Ovary (tissue), 9 donors: Measurements from ENCODE around the gene MAP4K2. TPM values are rescaled to one million over a fixed set of nuclear protein-coding genes. Genes with fewer than 3 reads are reported as not detected.
A peak's percentile ranks its signal among the peaks of the same experiment; 100 is the strongest.

Experiments
- DNase-seq, 5 donors: peaks; one replicate each; pipeline ENCODE4 v3.0.0-alpha.2; 2019 to 2020
- H3K27ac ChIP-seq, 2 donors: fragments of 200-600 bp; one replicate each; pipeline versions ENCODE4 v1.5.1 to v1.8.0; 2019 to 2022
- H3K27me3 ChIP-seq: fragments of 200-600 bp; one replicate; pipeline ENCODE4 v1.8.0; 2022
- H3K36me3 ChIP-seq: fragments of 200-600 bp; sonication (generic); one replicate; pipeline ENCODE4 v1.5.1; 2019
- H3K4me1 ChIP-seq: one replicate; pipeline ENCODE4 v1.8.1; 2013; ENCODE audit warnings: mild to moderate bottlenecking, moderate library complexity; ENCODE audit not compliant: insufficient read depth
- H3K4me3 ChIP-seq: fragments of 200-600 bp; sonication (generic); one replicate; pipeline ENCODE4 v1.5.1; 2017
- H3K9me3 ChIP-seq, 2 donors: fragments of 200-600 bp in 1 of 2; sonication (generic) in 1 of 2; one replicate each; pipeline versions ENCODE4 v1.5.1 to v1.8.1; 2013 to 2019; ENCODE audit warnings: mild to moderate bottlenecking in 1 of 2, moderate library complexity in 1 of 2
- CTCF ChIP-seq, 3 donors: fragments of 450-650 bp in 2 of 3; fragments of 200-600 bp in 1 of 3; IDR thresholded peaks; one replicate each; pipeline versions ENCODE4 v1.5.1 to v1.8.0; 2016 to 2022; ENCODE audit warnings: antibody characterized with exemption in 3 of 3, mild to moderate bottlenecking in 1 of 3
- EP300 ChIP-seq: sonication (generic); formaldehyde crosslinking; IDR thresholded peaks from one replicate; pipeline ENCODE4 v1.6.1; 2017; ENCODE audit warnings: antibody characterized with exemption
- POLR2A ChIP-seq: fragments of 450-650 bp; IDR thresholded peaks from one replicate; pipeline ENCODE4 v1.6.1; 2017; ENCODE audit warnings: antibody characterized with exemption, mild to moderate bottlenecking, moderate library complexity
- WGBS, 3 donors: extraction: QIAGEN DNeasy Blood & Tissue Kit in 1 of 3; methylation state at CpG; one replicate each; pipeline versions ENCODE4 v1.1.5 to v1.1.7; 2013 to 2017; 5-methylcytosine and 5-hydroxymethylcytosine counted together
- intact Hi-C, 4 donors: fragments of 100-400 bp; cut with DNase I; formaldehyde crosslinking; loops; one replicate each; pipeline versions ENCODE4 v1.11.0 to v1.15.1; 2022 to 2023
- polyA plus RNA-seq, 2 donors: library from polyadenylated mRNA; stranded (reverse); fragments of 200-250 nt in 1 of 2; fragments of 350-450 nt in 1 of 2; fragmentation: Illumina TruSeq in 1 of 2; extraction: RNeasy Lipid Tissue Mini Kit (QIAGEN cat#74804) in 1 of 2; gene quantifications; one replicate each; pipeline ENCODE4 v1.2.3, GENCODE V29; 2013 to 2014
- total RNA-seq, 7 donors: library from RNA; depleted of rRNA in 2 of 7; stranded (reverse); fragments of >200 nt in 2 of 7; fragmentation: NEBNext Ultra II Directional in 3 of 7; extraction: Animal tissue kit (Norgen Biotek cat#: 25700) in 3 of 7; gene quantifications; one replicate each; pipeline versions ENCODE4 v1.1.0 to v1.2.4, GENCODE V29; 2016 to 2023
- donor health status: DM: no; HTN: no; CAD: no; lungs with moderate emphysema.
- donor health status: DM: no; HTN: no; CAD: no.
- donor health status: Bipolar disorder and iron deficiency.
- donor health status: DM: yes; HTN: yes; CAD: no.
- donor health status: DM: no; HTN: no; CAD: no.
- donor health status: DM: yes; HTN: yes; CAD: no.

Gene MAP4K2
- total and polyA plus RNA-seq, 9 donors, result 2.3 to 15.5 (median 11.4) TPM

GRCh38 chr11:64805481-64805880, 2.5 kb upstream of the MAP4K2 start:
- TF ChIP-seq EP300, result no peak
- TF ChIP-seq POLR2A, result no peak
- TF ChIP-seq CTCF (IDR thresholded peaks at IDR 0.05), result no peak
- H3K9me3 ChIP-seq, result no peaks in the 10 kb centered on the region
- no peaks in the 10 kb centered on the region for H3K36me3 ChIP-seq
- 89 to 92% (median 91%) methylated on average over 9 of the region's 9 CpGs for WGBS, 3 donors
- H3K4me1 ChIP-seq, result peaks cover 6% of the 10 kb centered on the region
- H3K27ac ChIP-seq, result no peak overlapping the region
- H3K4me3 ChIP-seq, result no peak overlapping the region
- intact Hi-C loops, result no loop called here
- DNase-seq, result no peak
- no peaks in the 10 kb centered on the region for H3K27me3 ChIP-seq

GRCh38 chr11:64804346-64805210, 1.6 kb upstream of the MAP4K2 start:
- Histone ChIP-seq H3K4me1 (peaks cover 5% of the 10 kb centered on the region), H3K27me3 (no peaks in the 10 kb centered on the region), H3K36me3 (no peaks in the 10 kb centered on the region), H3K4me3 (no peak overlapping the region), H3K27ac (no peak overlapping the region), H3K9me3 (no peaks in the 10 kb centered on the region)
- 85 to 91% (median 87%) methylated on average over 41 of the region's 41 CpGs for WGBS, 3 donors
- intact Hi-C loops, result no loop called here
- no peak for TF ChIP-seq EP300
- TF ChIP-seq CTCF (IDR thresholded peaks at IDR 0.05), result no peak
- TF ChIP-seq POLR2A, result no peak
- DNase-seq, result peak in 3 of 5 donors; percentile 35 to 59 (median 53)

- peaks cover 2% of the 10 kb centered on the region for H3K4me1 ChIP-seq
- intact Hi-C loops, result no loop called here
- no peaks in the 10 kb centered on the region for H3K27me3 ChIP-seq
- peak in 2 of 5 donors; percentile 37 to 46 for DNase-seq
- H3K9me3 ChIP-seq, result no peaks in the 10 kb centered on the region
- peak overlapping the region; percentile 67 to 93 for H3K27ac ChIP-seq
- TF ChIP-seq EP300, result no peak
- TF ChIP-seq CTCF (IDR thresholded peaks at IDR 0.05), result no peak
- no peak for TF ChIP-seq POLR2A
- H3K4me3 ChIP-seq, result peak overlapping the region; percentile 60
- no peaks in the 10 kb centered on the region for H3K36me3 ChIP-seq
- 34 to 35% (median 34%) methylated on average over 15 of the region's 15 CpGs for WGBS, 3 donors
Measured at GRCh38 chr11:64803846-64804345, 882 bp upstream of the MAP4K2 start.

GRCh38 chr11:64802370-64803157, 450 bp downstream of the MAP4K2 start:
- DNase-seq, result no peak
- Histone ChIP-seq H3K27me3 (no peaks in the 10 kb centered on the region), H3K27ac (peak overlapping the region; percentile 43 to 93), H3K36me3 (no peaks in the 10 kb centered on the region), H3K4me3 (peak overlapping the region; percentile 52), H3K4me1 (peaks cover 2% of the 10 kb centered on the region), H3K9me3 (no peaks in the 10 kb centered on the region)
- WGBS, 3 donors, result 12 to 82% (median 21%) methylated on average over 3 to 54 of the region's 54 CpGs
- TF ChIP-seq CTCF (IDR thresholded peaks at IDR 0.05) (no peak), EP300 (no peak), POLR2A (no peak)
- intact Hi-C loops, result no loop called here
